GM03348 (cell line): ENCODE data around the gene HMGB4.
A peak's percentile ranks its signal among the peaks of the same experiment; 100 is the strongest.

ENCODE experiments used
- DNase-seq: peaks from one replicate; pipeline ENCODE4 v3.0.0; 2012; ENCODE audit warnings: low spot score

The HMGB4 gene

DNA sequence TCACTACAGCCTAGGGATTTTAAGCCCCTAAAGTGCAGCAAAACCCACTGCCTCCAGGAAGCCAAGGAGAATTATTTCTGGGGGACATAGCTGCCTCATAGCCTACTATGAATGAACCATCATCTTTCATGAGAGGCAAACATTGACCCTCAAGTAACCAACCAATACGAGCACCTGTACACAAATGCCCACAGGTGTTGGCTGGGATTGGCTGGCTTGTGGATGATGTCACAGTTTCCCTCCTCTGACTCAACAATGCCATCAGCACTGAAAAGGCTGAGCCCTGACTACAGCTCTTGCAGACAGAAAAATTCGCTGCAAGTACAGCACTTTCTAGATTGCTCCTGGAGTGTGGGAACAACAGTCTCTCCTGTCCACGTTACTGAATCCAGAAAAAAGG is at the start of gene HMGB4:
Gene HMGB4, plus strand, starts transcription at position 301 of the 400 bp plus-strand sequence. CDS start 113 bp downstream, outside the sequence.
- DNase-seq = no peak

- no peak for DNase-seq
These were observed 49.7 kb upstream of the HMGB4 start for GRCh38 chr1:33814166-33814565.

- DNase-seq = peak; percentile 28
These were observed 48.8 kb upstream of the HMGB4 start for GRCh38 chr1:33815061-33815460.

GRCh38 chr1:33818071-33818470 is 45.8 kb upstream of the HMGB4 start:
- no peak for DNase-seq

DNA sequence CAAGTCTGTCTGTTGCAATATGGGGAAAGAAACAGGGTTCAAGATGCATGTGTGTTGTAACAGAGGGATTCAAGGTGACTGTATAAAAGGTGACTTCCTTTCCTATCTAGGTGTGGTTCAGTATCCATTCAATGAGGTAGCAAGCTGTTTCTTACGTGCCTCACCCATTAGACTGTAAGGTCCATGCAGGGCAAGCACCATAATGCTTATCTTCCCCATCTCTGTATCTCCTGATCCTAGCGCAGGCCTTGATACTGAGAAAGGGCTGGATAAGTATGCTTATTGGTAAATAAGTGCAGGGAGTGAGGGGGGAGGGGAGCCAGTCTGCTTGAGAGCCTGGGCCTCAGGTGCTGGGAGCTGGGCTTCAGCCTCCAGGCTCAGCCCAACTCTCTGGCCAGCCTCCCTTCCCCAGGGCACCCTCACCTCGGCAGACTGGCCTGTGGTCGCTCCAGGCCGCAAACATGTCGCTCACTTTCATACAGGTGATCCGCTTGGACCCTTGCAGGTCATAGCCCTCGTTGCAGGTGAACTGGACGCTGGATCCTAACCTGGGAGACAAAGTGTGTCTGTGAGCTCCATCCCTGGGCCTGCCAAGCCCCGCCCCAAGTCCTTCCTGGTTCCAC is 44.5 kb upstream of the HMGB4 start:
- no peak for DNase-seq

DNA sequence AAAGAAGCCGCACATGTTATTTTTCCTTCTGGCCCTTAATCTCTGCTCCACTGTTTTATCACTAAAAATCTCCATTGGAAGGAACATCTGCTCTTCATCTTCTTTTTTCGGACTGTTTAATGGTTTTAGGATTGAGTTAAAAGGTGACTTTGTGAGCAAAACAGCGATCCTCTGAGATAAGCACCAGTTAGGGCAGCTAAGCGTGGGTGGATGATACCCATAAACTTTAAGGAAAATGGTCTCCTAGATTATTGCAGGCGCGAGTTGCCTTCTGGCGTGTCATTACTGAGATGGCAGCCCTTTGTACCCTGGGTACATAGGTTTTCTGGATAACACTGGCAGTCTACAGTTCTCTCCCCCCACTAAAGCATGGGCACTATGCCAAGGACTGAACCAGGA is 44.0 kb upstream of the HMGB4 start:
- no peak for DNase-seq

GRCh38 chr1:33820804-33821203 is 43.1 kb upstream of the HMGB4 start:
- DNase-seq = no peak

- no peak for DNase-seq
These were observed 42.6 kb upstream of the HMGB4 start for GRCh38 chr1:33821291-33821690.

DNA sequence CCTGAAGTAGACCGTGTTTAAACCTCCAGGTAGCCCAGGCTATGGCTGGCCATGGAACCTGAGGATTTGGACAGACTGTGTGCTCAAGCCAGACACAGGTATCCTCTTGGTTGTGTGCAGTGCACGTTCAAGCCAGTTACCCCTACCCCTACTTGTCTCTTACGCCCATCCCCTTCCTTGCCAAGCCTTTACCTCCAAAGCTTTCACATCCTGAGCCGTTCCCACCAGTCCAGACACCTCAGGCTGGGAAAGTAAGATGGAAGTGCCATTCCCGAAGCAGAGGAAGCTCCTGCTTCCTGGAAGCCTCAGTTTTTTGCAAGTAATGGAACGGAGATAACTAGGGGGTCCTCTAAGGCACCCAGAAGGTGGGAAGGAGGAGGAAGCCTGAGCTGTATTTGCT is 41.5 kb upstream of the HMGB4 start:
- DNase-seq = no peak

- DNase-seq = no peak
These were observed 40.5 kb upstream of the HMGB4 start for GRCh38 chr1:33823401-33823800.

- no peak for DNase-seq
These were observed 40.0 kb upstream of the HMGB4 start for GRCh38 chr1:33823830-33824229.

- DNase-seq = no peak
These were observed 39.6 kb upstream of the HMGB4 start for GRCh38 chr1:33824321-33824720.

DNA sequence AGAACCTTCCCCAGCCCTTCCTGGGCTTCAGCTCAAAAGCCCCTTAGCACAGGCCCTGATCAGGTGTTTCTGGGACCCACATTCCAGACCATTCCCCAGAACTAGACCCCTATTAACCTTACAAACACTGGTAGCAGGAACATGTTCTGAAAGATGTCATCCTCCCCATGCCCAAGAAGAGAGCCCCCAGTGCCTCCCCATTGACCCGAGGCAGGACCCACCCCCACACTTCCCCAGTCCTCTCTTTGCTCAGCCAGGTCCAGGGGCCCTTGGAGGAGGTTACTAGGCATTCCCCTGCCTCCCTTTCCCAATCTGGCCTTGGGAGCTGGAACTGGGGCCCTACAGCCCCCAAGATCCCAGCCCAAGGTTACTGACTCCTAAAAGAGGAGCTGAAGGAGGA is 38.9 kb upstream of the HMGB4 start:
- DNase-seq = no peak

DNA sequence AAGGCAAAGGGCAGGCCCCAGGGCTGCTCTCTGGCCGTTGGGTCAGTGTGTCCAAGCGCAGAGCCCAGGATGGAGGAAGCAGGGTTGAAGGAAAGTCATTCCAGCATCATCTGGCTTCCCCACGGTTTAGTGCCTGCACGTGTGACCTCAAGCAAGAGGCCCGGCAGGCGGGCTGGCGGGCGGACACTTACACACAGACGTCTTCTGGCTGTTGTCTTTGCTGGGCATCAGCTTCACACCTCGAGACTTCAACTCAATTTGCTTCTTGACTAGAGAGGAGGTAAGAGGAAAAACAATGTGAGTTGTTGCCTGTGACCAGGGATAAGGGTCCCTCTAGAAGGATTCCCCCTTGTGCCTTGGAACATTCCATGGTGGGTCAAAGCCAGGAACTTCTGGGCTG is 38.4 kb upstream of the HMGB4 start:
- DNase-seq = no peak

DNA sequence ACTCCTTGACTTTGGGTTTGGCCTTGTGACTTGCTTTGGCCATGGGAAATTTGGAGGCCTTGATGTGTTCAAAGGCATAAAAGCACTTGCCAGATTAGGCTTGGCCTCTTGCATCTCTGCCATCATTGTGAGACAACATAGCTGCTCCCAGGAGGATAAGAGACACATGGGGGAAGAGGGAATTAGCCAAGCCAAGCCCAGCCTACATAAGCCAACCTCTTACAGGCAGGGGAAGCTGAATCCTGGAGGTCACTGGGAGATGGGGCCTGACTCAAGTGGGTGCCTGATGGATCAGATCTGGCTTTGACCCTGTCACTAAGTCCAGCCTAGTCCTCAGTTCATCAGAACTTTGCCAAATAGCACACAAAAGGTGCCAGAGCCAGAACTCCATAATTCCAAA is 37.6 kb upstream of the HMGB4 start:
- no peak for DNase-seq

- DNase-seq = no peak
These were observed 37.2 kb upstream of the HMGB4 start for GRCh38 chr1:33826711-33827110.

- no peak for DNase-seq
These were observed 35.8 kb upstream of the HMGB4 start for GRCh38 chr1:33828059-33828458.

DNA sequence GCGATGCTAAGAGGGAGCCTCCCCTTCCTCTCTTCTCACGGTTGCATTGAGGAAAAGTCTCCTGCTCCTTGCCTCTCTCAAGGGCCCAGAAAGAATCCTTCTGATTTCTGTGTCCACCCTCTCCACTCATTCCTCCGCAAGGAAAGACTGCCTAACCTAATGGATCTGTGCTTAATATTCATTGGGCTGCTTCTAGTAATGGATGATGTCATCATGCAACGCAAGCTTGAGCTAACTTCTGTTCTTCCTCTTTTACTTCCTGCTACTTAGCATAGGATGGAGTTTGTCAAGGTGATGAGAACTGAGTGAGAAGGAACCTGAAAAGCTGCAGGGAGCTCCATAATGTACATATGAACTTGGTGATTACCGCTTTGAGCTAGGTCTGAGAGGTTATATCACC is 35.2 kb upstream of the HMGB4 start:
- DNase-seq = no peak

DNA sequence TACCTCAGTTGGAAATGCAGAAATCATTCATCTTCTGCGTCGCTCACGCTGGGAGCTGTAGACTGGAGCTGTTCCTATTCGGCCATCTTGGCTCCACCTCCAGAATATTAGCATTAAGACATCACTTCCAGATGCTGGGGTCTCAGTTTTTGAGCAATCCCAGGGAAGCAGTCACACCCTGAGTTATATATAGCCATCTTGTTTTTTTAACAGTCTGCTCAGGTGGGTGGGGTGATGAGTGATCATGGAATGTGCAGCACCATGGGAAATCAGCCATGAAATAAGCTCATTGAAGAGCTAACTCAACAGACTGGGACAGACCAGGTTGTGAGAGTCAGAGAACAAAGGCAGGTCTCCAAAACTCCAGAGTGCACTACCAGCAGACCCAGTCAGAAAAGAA is 27.0 kb upstream of the HMGB4 start:
- no peak for DNase-seq

- DNase-seq = no peak
These were observed 26.2 kb upstream of the HMGB4 start for GRCh38 chr1:33837635-33838034.

GRCh38 chr1:33841494-33841893 is 22.4 kb upstream of the HMGB4 start:
- DNase-seq = peak; percentile 29

DNA sequence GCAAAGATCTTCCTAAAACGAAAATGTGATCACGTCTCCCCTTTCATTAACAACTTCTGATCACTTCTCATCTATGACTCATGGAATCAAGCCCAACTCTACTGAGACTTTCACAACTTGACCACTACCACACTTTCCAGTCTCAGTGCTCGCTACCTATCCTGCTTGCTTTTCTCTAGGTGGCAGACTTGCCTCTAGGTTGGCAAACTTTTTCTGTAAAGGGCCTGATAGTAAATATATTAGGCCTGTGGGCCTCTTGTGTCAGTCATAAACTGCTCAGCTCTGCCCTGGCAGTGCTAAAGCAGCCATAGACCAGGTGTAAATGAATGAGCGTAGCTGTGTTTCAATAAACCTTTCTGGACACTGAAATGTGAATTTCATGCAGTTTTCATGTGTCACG is 21.5 kb upstream of the HMGB4 start:
- no peak for DNase-seq

DNA sequence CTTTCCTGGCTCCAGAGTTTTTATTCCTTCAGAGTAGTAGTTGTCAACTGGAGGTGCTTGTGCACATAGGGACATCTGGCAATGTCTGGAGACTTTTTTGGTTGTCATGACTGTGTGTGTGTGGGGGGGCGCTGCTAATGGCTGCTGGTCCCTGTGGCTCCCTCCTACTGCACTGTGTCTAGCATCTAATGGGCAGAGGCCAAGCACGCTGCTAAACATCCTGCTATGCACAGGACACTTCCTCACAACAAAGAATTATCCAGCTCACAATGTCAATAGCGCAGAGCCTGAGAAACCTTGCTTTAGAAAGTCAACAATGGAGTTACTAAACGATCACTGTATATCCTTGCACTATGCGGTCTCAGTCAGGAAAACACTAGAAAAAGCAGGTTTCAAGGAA is 19.7 kb upstream of the HMGB4 start:
- DNase-seq = no peak

DNA sequence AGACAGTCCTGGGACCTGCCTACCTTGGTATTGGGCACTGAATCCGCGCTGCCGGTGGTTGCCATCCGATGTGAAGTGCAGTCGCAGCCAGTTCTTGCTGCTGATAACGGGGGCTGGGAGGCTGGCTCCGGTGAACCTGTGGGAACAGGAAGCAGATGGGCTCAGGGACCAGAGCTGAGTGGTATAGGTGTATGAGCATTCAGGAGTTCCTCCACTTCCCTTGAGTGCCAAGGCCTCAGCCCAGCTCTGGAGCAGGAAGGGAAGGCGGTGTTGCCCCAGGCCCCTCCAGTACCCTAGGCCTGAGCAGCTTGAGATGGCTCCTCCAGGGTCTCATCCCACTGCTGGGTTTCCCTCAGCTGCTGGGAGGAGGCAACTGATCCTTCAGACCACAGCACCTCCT is 17.0 kb upstream of the HMGB4 start:
- DNase-seq = no peak
